Adipose tissue (tissue), 3 donors: ENCODE data around the gene PSMC3IP. TPM values are rescaled to one million over a fixed set of nuclear protein-coding genes. Genes with fewer than 3 reads are reported as not detected.

ENCODE experiments used
- H3K27ac ChIP-seq: one replicate; pipeline ENCODE4 v1.5.1; 2013; ENCODE audit warnings: low read depth, low read length
- WGBS, 3 donors: extraction: QIAGEN DNeasy Blood & Tissue Kit; methylation state at CpG; one replicate each; pipeline ENCODE4 v1.1.7; 2013; 5-methylcytosine and 5-hydroxymethylcytosine counted together
- polyA plus RNA-seq, 3 donors: library from polyadenylated mRNA; stranded (reverse); fragments of 200-250 nt; gene quantifications; one replicate each; pipeline ENCODE4 v1.2.3, GENCODE V29; 2013
- donor health status: healthy with polysubstance abuse.
- donor health status: Bipolar disorder and iron deficiency.
- donor health status: healthy.

PSMC3IP gene
- polyA plus RNA-seq, 3 donors = 3.5 to 7.1 (median 4.5) TPM

DNA sequence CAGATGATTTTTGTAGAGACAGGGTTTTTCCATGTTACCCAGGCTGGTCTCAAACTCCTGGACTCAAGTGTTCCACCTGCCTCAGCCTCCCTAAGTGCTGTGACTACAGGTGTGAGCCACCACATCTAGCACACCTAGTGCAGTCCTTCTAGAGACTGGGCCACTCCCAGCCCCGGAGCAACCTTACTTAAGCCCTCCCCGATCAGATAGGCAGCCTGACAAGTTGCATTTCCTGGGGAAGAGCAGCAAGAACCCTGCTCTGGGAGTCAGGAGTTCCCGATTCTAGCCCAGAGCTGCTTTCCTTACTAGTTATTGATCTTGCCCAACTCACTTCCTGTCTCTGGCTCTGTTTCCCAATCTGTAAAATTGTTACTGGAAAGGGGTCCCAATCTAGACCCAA is 48.5 kb downstream of the PSMC3IP start:
- 31 to 54% (median 42%) methylated on average over 3 of the region's 3 CpGs for WGBS, 3 donors
- no peak overlapping the region for H3K27ac ChIP-seq

DNA sequence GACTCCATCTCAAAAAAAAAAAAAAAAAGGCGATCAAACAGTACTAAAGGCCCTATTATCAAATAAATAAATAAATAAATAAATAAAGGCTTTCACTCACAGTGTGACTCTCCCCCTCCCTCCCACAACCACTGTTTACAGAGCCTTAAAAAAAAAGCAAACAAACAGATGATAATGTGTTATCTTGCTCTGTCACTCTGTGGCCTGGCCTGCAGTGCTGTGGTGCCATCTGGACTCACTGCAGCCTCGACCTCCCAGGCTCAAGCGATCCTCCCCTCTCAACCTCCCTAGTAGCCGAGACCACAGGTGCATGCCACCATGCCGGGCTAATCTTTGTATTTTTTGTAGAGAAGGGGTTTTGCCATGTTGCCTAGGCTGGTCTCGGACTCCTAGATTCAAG is 49.6 kb downstream of the PSMC3IP start:
- 83 to 91% (median 91%) methylated on average over 6 of the region's 6 CpGs for WGBS, 3 donors
- no peak overlapping the region for H3K27ac ChIP-seq

DNA sequence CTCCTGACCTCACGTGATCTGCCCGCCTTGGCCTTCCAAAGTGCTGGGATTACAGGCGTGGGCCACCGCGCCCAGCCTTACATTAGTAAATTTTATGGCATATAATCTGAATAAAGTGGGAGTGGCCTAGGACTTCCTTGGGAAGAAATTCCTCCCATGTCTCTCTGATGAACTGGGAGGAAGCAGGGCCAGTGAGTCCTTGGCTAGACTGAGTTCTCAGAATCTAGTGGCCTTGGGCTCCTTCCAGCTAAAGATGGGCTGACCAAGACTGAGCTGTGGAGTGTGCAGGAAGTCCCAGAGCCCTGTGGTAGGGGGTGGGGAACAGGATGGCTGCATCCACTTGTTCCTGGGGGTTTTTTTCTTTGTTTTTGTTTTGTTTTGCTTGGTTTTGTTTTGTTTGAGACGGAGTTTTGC is 51.5 kb downstream of the PSMC3IP start:
- no peak overlapping the region for H3K27ac ChIP-seq
- WGBS, 3 donors = 56 to 77% (median 68%) methylated on average over 6 of the region's 6 CpGs

DNA sequence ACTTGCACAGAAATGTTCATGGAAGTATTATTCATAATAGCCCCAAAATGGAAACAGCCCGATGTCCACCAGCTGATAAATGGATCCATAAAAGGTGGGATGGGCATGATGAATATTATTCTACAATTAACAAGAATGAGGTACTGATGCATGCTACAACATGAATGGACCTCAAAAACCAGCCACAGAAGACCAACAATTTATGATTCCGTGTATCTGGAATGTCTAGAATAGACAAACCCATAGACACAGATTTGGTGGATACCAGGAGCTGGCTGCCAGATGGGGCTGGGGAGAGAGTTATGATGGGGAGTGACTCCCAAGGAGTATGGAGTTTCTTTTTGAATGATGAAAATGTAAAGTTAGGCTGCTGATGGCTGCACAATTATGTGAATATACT is 52.3 kb downstream of the PSMC3IP start:
- H3K27ac ChIP-seq = no peak overlapping the region
- 76 to 85% (median 79%) methylated on average over 2 of the region's 2 CpGs for WGBS, 3 donors

DNA sequence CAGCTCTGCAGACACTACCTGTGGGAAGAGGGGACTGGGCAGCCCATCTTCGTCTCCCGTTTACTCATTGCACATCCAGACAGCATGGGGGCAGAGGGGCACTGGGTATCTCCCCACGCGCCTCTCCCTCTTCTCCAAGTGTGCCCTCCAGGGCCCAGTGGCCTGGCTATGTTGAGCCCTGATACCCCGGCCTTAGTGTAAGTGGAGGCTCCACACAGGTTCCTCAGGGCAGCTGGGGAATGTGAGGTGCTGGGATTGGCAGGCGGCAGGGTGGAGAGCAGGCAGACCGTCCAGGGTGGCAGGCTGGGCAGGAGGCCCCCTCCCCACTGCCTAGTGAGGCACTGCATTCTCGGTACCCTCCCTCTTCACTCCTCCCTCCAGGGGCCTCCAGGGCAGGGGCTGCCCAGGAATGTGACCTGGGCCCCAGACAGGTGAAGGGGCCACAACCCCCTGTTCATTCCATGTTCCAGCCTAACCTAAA is 54.7 kb downstream of the PSMC3IP start:
- 83 to 86% (median 85%) methylated on average over 8 of the region's 8 CpGs for WGBS, 3 donors
- H3K27ac ChIP-seq = no peak overlapping the region

Other genes starting within 250 kb of the PSMC3IP start
- 100 to 1,000 TPM in 1 of 3 donors, 10 to 100 TPM in 2; 60.7 to 204 (median 92.9) TPM for gene STAT3, start 189.3 kb downstream of the PSMC3IP start, polyA plus RNA-seq
- 100 to 1,000 TPM in 2 of 3 donors, 10 to 100 TPM in 1; 30.4 to 517 (median 414) TPM for gene CAVIN1, start 154.5 kb downstream of the PSMC3IP start, polyA plus RNA-seq
- 10 to 100 TPM; 17.6 to 30.5 (median 25.8) TPM for gene ATP6V0A1, start 118.9 kb downstream of the PSMC3IP start, polyA plus RNA-seq
- gene NAGLU, start 41.5 kb downstream of the PSMC3IP start, polyA plus RNA-seq = 10 to 100 TPM; 30.5 to 38.7 (median 33.2) TPM
- gene HSD17B1, start 24.8 kb downstream of the PSMC3IP start, polyA plus RNA-seq = 10 to 100 TPM in 1 of 3 donors, 1 to 10 TPM in 2; 5.2 to 13.9 (median 5.5) TPM
- gene COASY, start 15.6 kb downstream of the PSMC3IP start, polyA plus RNA-seq = 10 to 100 TPM; 53.3 to 71.0 (median 59.7) TPM
- gene MLX, start 10.6 kb downstream of the PSMC3IP start, polyA plus RNA-seq = 10 to 100 TPM; 38.7 to 71.3 (median 48.9) TPM
- 10 to 100 TPM; 13.6 to 28.8 (median 20.7) TPM for gene RETREG3, start 31.6 kb upstream of the PSMC3IP start, polyA plus RNA-seq
- 10 to 100 TPM; 28.6 to 51.8 (median 36.6) TPM for gene TUBG1, start 32.0 kb upstream of the PSMC3IP start, polyA plus RNA-seq
- gene TUBG2, start 81.6 kb upstream of the PSMC3IP start, polyA plus RNA-seq = 10 to 100 TPM; 13.9 to 62.7 (median 24.0) TPM
- 10 to 100 TPM; 30.4 to 67.4 (median 30.9) TPM for gene PLEKHH3, start 99.3 kb upstream of the PSMC3IP start, polyA plus RNA-seq
- gene CCR10, start 104.1 kb upstream of the PSMC3IP start, polyA plus RNA-seq = 1 to 10 TPM; 1.3 to 2.6 (median 1.3) TPM
- 1 to 10 TPM; 5.9 to 8.3 (median 7.0) TPM for gene CNTNAP1, start 104.8 kb upstream of the PSMC3IP start, polyA plus RNA-seq
- 10 to 100 TPM; 16.1 to 27.5 (median 25.9) TPM for gene EZH1, start 167.3 kb upstream of the PSMC3IP start, polyA plus RNA-seq
- 100 to 1,000 TPM in 2 of 3 donors, 10 to 100 TPM in 1; 12.9 to 178 (median 156) TPM for gene RAMP2, start 183.5 kb upstream of the PSMC3IP start, polyA plus RNA-seq
- 10 to 100 TPM; 52.3 to 64.8 (median 61.2) TPM for gene VPS25, start 195.7 kb upstream of the PSMC3IP start, polyA plus RNA-seq
- under 1 TPM; 0.45 to 0.54 (median 0.46) TPM for gene WNK4, start 202.9 kb upstream of the PSMC3IP start, polyA plus RNA-seq
- 100 to 1,000 TPM; 110 to 134 (median 120) TPM for gene COA3, start 221.0 kb upstream of the PSMC3IP start, polyA plus RNA-seq
- 1 to 10 TPM in 1 of 3 donors, under 1 TPM in 2; 0.20 to 1.0 (median 0.54) TPM for gene CNTD1, start 221.1 kb upstream of the PSMC3IP start, polyA plus RNA-seq
- 10 to 100 TPM; 36.5 to 69.7 (median 66.2) TPM for gene BECN1, start 246.6 kb upstream of the PSMC3IP start, polyA plus RNA-seq